ENCODE data around the gene DYNAP.

DYNAP gene

GRCh38 chr18:54641734-54642133 lies 50.7 kb downstream of the DYNAP start:
- DNase-seq = no peak

DNA sequence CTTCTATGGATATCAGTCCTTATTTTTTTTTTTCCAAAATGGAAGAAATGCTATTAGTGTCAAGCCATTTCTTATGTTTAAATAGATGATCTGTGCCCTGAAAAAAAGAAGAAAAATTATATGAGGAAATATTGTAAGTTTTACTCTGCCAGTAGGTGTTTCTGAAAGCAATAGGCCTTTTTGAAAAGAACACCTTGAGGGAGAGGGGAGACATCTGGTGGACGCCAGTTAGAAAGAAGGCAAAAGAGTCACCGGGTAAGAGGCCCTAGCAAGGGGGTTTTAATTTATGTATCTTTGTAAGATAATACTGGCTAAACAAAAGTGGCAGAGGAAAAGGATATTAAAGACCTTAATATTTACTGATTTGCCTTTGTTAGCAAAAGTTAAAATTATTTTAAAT lies 56.1 kb downstream of the DYNAP start:
- DNase-seq = peak; percentile 20

All from hematopoietic multipotent progenitor cell treated with erythropoietin and hydrocortisone succinate and interleukin-3 and kit ligand, for 8 days (in vitro differentiated cells).